Parathyroid adenoma (tissue), 2 donors: Measurements from ENCODE around the gene PRH2.

Experiments used
- H2AFZ ChIP-seq: fragments of 300-600 bp; sonication (generic); one replicate; pipeline ENCODE4 v1.7.0; 2017; ENCODE audit warnings: antibody characterized with exemption, mild to moderate bottlenecking
- H3K27ac ChIP-seq: fragments of 300-600 bp; sonication (generic); one replicate; pipeline ENCODE4 v1.7.0; 2017
- H3K27me3 ChIP-seq: fragments of 300-600 bp; sonication (generic); one replicate; pipeline ENCODE4 v1.7.0; 2017; ENCODE audit warnings: low read length; ENCODE audit not compliant: control insufficient read depth, insufficient read depth
- H3K36me3 ChIP-seq: fragments of 300-600 bp; sonication (generic); one replicate; pipeline ENCODE4 v1.7.0; 2017; ENCODE audit warnings: low read length; ENCODE audit not compliant: control insufficient read depth, insufficient read depth
- H3K4me1 ChIP-seq: fragments of 300-600 bp; sonication (generic); one replicate; pipeline ENCODE4 v1.7.0; 2017; ENCODE audit warnings: control low read depth
- H3K4me2 ChIP-seq: fragments of 300-600 bp; sonication (generic); one replicate; pipeline ENCODE4 v1.7.0; 2017; ENCODE audit warnings: low read length
- H3K4me3 ChIP-seq: fragments of 300-600 bp; sonication (generic); one replicate; pipeline ENCODE4 v1.7.0; 2017; ENCODE audit warnings: low read depth, low read length
- H3K79me2 ChIP-seq: fragments of 300-600 bp; sonication (generic); one replicate; pipeline ENCODE4 v1.7.0; 2017; ENCODE audit warnings: control low read depth
- H3K9ac ChIP-seq: fragments of 300-600 bp; sonication (generic); one replicate; pipeline ENCODE4 v1.7.0; 2017; ENCODE audit warnings: mild to moderate bottlenecking
- H3K9me3 ChIP-seq: fragments of 300-600 bp; sonication (generic); one replicate; pipeline ENCODE4 v1.7.0; 2017; ENCODE audit warnings: low read length; ENCODE audit not compliant: control insufficient read depth
- CTCF ChIP-seq: fragments of 300-600 bp; sonication (generic); IDR thresholded peaks from one replicate; pipeline ENCODE4 v1.7.0; 2017; ENCODE audit warnings: antibody characterized with exemption, mild to moderate bottlenecking
- donor health status: primary hyperparathyroidism.

Gene PRH2

GRCh38 chr12:10940389-10940788, 11.4 kb downstream of the PRH2 start:
- H3K27ac ChIP-seq = no peak overlapping the region
- H3K27me3 ChIP-seq = no peaks in the 10 kb centered on the region
- H3K9ac ChIP-seq = no peak overlapping the region

GRCh38 chr12:10941369-10941768, 12.3 kb downstream of the PRH2 start:
- Histone ChIP-seq H3K4me3 (no peak overlapping the region), H3K4me1 (no peaks in the 10 kb centered on the region), H3K9ac (no peak overlapping the region), H3K4me2 (no peak overlapping the region), H3K79me2 (no peaks in the 10 kb centered on the region), H3K27ac (no peak overlapping the region), H3K27me3 (no peaks in the 10 kb centered on the region), H3K36me3 (no peaks in the 10 kb centered on the region), H2AFZ (no peak overlapping the region), H3K9me3 (peaks cover 4% of the 10 kb centered on the region)
- no peak for TF ChIP-seq CTCF

More at GRCh38 chr12:10940389-10940788, 11.4 kb downstream of the PRH2 start:
- Histone ChIP-seq H3K36me3 (no peaks in the 10 kb centered on the region), H3K4me2 (no peak overlapping the region), H3K79me2 (no peaks in the 10 kb centered on the region), H3K4me3 (no peak overlapping the region), H3K9me3 (peaks cover 4% of the 10 kb centered on the region), H3K4me1 (no peaks in the 10 kb centered on the region), H2AFZ (no peak overlapping the region)
- TF ChIP-seq CTCF = no peak

- Histone ChIP-seq H3K79me2 (no peaks in the 10 kb centered on the region), H3K4me2 (no peak overlapping the region), H3K9ac (no peak overlapping the region), H3K4me3 (no peak overlapping the region), H3K4me1 (no peaks in the 10 kb centered on the region), H3K36me3 (no peaks in the 10 kb centered on the region), H3K9me3 (peaks cover 4% of the 10 kb centered on the region), H2AFZ (no peak overlapping the region), H3K27me3 (no peaks in the 10 kb centered on the region), H3K27ac (no peak overlapping the region)
- no peak for TF ChIP-seq CTCF
Observed at GRCh38 chr12:10941916-10942607, 13.0 kb downstream of the PRH2 start.

- no peaks in the 10 kb centered on the region for H3K79me2 ChIP-seq
- H3K9me3 ChIP-seq = peaks cover 4% of the 10 kb centered on the region
- no peak overlapping the region for H3K4me3 ChIP-seq
- no peak overlapping the region for H3K27ac ChIP-seq
- H3K27me3 ChIP-seq = no peaks in the 10 kb centered on the region
- H3K4me2 ChIP-seq = no peak overlapping the region
- no peak for TF ChIP-seq CTCF
- H3K4me1 ChIP-seq = no peaks in the 10 kb centered on the region
- H2AFZ ChIP-seq = no peak overlapping the region
- no peaks in the 10 kb centered on the region for H3K36me3 ChIP-seq
- H3K9ac ChIP-seq = no peak overlapping the region
Observed at GRCh38 chr12:10943167-10943566, 14.1 kb downstream of the PRH2 start.

- TF ChIP-seq CTCF = no peak
- Histone ChIP-seq H3K79me2 (peaks cover 9% of the 10 kb centered on the region), H3K4me2 (no peak overlapping the region), H3K4me1 (no peaks in the 10 kb centered on the region), H2AFZ (no peak overlapping the region), H3K36me3 (no peaks in the 10 kb centered on the region), H3K4me3 (no peak overlapping the region), H3K27me3 (no peaks in the 10 kb centered on the region), H3K27ac (no peak overlapping the region), H3K9ac (no peak overlapping the region), H3K9me3 (no peaks in the 10 kb centered on the region)
Observed at GRCh38 chr12:10952645-10953044, 23.6 kb downstream of the PRH2 start.
